ENCODE measurements around the gene HAPLN2. TPM values are rescaled to one million over a fixed set of nuclear protein-coding genes. Genes with fewer than 3 reads are reported as not detected.
"Not testable (repeated sequence)": the region's sequence is repeated elsewhere in the genome, so short reads cannot be mapped to it uniquely, and the experiment has no call there.

HAPLN2 gene
- total RNA-seq, 2 donors from 2014 or later: 0.35 TPM; not detected in 1

- no peaks in the 10 kb centered on the region for H3K9me3 ChIP-seq (ENCODE audit: control insufficient read depth, low read length, poor library complexity, severe bottlenecking)
- Mint-ChIP-seq H3K36me3 (ENCODE audit: low read depth) (no peaks in the 10 kb centered on the region), H3K4me3 (no peak overlapping the region), H3K4me1 (peaks cover 8% of the 10 kb centered on the region), H3K27me3 (no peaks in the 10 kb centered on the region), H3K27ac (no peak overlapping the region)
- no peak for DNase-seq
- no peak for ATAC-seq
Measured at GRCh38 chr1:156584813-156585212, 34.4 kb upstream of the HAPLN2 start.

- Mint-ChIP-seq H3K27ac (no peak overlapping the region), H3K27me3 (no peaks in the 10 kb centered on the region), H3K4me3 (no peak overlapping the region), H3K4me1 (peaks cover 7% of the 10 kb centered on the region), H3K36me3 (ENCODE audit: low read depth) (no peaks in the 10 kb centered on the region)
- DNase-seq (no peak), ATAC-seq (no peak)
- H3K9me3 ChIP-seq (ENCODE audit: control insufficient read depth, low read length, poor library complexity, severe bottlenecking): no peaks in the 10 kb centered on the region
Measured at GRCh38 chr1:156586323-156586722, 32.9 kb upstream of the HAPLN2 start.

- Mint-ChIP-seq H3K27ac (no peak overlapping the region), H3K27me3 (no peaks in the 10 kb centered on the region), H3K4me1 (peaks cover 7% of the 10 kb centered on the region), H3K36me3 (ENCODE audit: low read depth) (no peaks in the 10 kb centered on the region), H3K4me3 (no peak overlapping the region)
- H3K9me3 ChIP-seq (ENCODE audit: control insufficient read depth, low read length, poor library complexity, severe bottlenecking): no peaks in the 10 kb centered on the region
- DNase-seq (no peak), ATAC-seq (no peak)
Measured at GRCh38 chr1:156586892-156587477, 32.2 kb upstream of the HAPLN2 start.

GRCh38 chr1:156587927-156588326 is 31.3 kb upstream of the HAPLN2 start:
- not testable (repeated sequence) for H3K9me3 ChIP-seq (ENCODE audit: control insufficient read depth, low read length, poor library complexity, severe bottlenecking); H3K27me3 Mint-ChIP-seq; H3K36me3 Mint-ChIP-seq (ENCODE audit: low read depth); ATAC-seq; H3K27ac Mint-ChIP-seq; DNase-seq; H3K4me3 Mint-ChIP-seq; H3K4me1 Mint-ChIP-seq

- Mint-ChIP-seq H3K4me3 (no peak overlapping the region), H3K27ac (no peak overlapping the region), H3K36me3 (ENCODE audit: low read depth) (no peaks in the 10 kb centered on the region), H3K27me3 (no peaks in the 10 kb centered on the region), H3K4me1 (peaks cover 7% of the 10 kb centered on the region)
- no peaks in the 10 kb centered on the region for H3K9me3 ChIP-seq (ENCODE audit: control insufficient read depth, low read length, poor library complexity, severe bottlenecking)
- ATAC-seq: no peak
- no peak for DNase-seq
Measured at GRCh38 chr1:156589546-156589945, 29.7 kb upstream of the HAPLN2 start.

GRCh38 chr1:156590326-156591180 is 28.7 kb upstream of the HAPLN2 start:
- DNase-seq: no peak
- no peak for ATAC-seq
- Mint-ChIP-seq H3K27ac (peak overlapping the region; percentile 76), H3K27me3 (no peaks in the 10 kb centered on the region), H3K4me1 (peaks cover 14% of the 10 kb centered on the region), H3K4me3 (no peak overlapping the region), H3K36me3 (ENCODE audit: low read depth) (peaks cover 8% of the 10 kb centered on the region)
- no peaks in the 10 kb centered on the region for H3K9me3 ChIP-seq (ENCODE audit: control insufficient read depth, low read length, poor library complexity, severe bottlenecking)

GRCh38 chr1:156591181-156591431 is 28.1 kb upstream of the HAPLN2 start:
- Mint-ChIP-seq H3K4me1 (peaks cover 16% of the 10 kb centered on the region), H3K27me3 (no peaks in the 10 kb centered on the region), H3K4me3 (peak overlapping the region; percentile 85), H3K27ac (peak overlapping the region; percentile 76), H3K36me3 (ENCODE audit: low read depth) (peaks cover 8% of the 10 kb centered on the region)
- no peaks in the 10 kb centered on the region for H3K9me3 ChIP-seq (ENCODE audit: control insufficient read depth, low read length, poor library complexity, severe bottlenecking)
- ATAC-seq (peak; percentile 22), DNase-seq (no peak)

- peaks cover 8% of the 10 kb centered on the region for H3K36me3 Mint-ChIP-seq (ENCODE audit: low read depth)
- no peaks in the 10 kb centered on the region for H3K9me3 ChIP-seq (ENCODE audit: control insufficient read depth, low read length, poor library complexity, severe bottlenecking)
- H3K27me3 Mint-ChIP-seq: no peaks in the 10 kb centered on the region
- ATAC-seq (peak; percentile 97), DNase-seq (peak; percentile 56 to 73 (median 64))
- H3K4me1 Mint-ChIP-seq: peaks cover 16% of the 10 kb centered on the region
- H3K27ac Mint-ChIP-seq: peak within 1 kb of the TSS; percentile 76
- H3K4me3 Mint-ChIP-seq: peak within 1 kb of the TSS; percentile 85
Measured at GRCh38 chr1:156591432-156592157, 27.6 kb upstream of the HAPLN2 start, which contains the start of gene NAXE. TSS of gene NAXE (plus strand) at chr1:156591776. CDS start at chr1:156591805, 29 bp downstream.

- no peaks in the 10 kb centered on the region for H3K9me3 ChIP-seq (ENCODE audit: control insufficient read depth, low read length, poor library complexity, severe bottlenecking)
- no peak for DNase-seq
- no peak for ATAC-seq
- Mint-ChIP-seq H3K4me3 (peak overlapping the region; percentile 85), H3K36me3 (ENCODE audit: low read depth) (peaks cover 14% of the 10 kb centered on the region), H3K27ac (peak overlapping the region; percentile 76), H3K27me3 (no peaks in the 10 kb centered on the region), H3K4me1 (peaks cover 21% of the 10 kb centered on the region)
Measured at GRCh38 chr1:156592158-156592909, 26.9 kb upstream of the HAPLN2 start.

GRCh38 chr1:156592910-156593660 is 26.1 kb upstream of the HAPLN2 start:
- DNase-seq (no peak), ATAC-seq (no peak)
- H3K27ac Mint-ChIP-seq: peak overlapping the region; percentile 76
- H3K9me3 ChIP-seq (ENCODE audit: control insufficient read depth, low read length, poor library complexity, severe bottlenecking): no peaks in the 10 kb centered on the region
- peaks cover 14% of the 10 kb centered on the region for H3K36me3 Mint-ChIP-seq (ENCODE audit: low read depth)
- peaks cover 22% of the 10 kb centered on the region for H3K4me1 Mint-ChIP-seq
- H3K4me3 Mint-ChIP-seq: peak overlapping the region; percentile 85
- no peaks in the 10 kb centered on the region for H3K27me3 Mint-ChIP-seq

- Mint-ChIP-seq H3K4me3 (no peak overlapping the region), H3K4me1 (peaks cover 26% of the 10 kb centered on the region), H3K27ac (no peak overlapping the region), H3K36me3 (ENCODE audit: low read depth) (peaks cover 14% of the 10 kb centered on the region), H3K27me3 (no peaks in the 10 kb centered on the region)
- no peaks in the 10 kb centered on the region for H3K9me3 ChIP-seq (ENCODE audit: control insufficient read depth, low read length, poor library complexity, severe bottlenecking)
- DNase-seq: no peak
- ATAC-seq: no peak
Measured at GRCh38 chr1:156593661-156593989, 25.6 kb upstream of the HAPLN2 start.

GRCh38 chr1:156594190-156594589 is 25.0 kb upstream of the HAPLN2 start:
- Mint-ChIP-seq H3K4me3 (no peak overlapping the region), H3K4me1 (peaks cover 27% of the 10 kb centered on the region), H3K27me3 (no peaks in the 10 kb centered on the region), H3K27ac (no peak overlapping the region), H3K36me3 (ENCODE audit: low read depth) (peaks cover 14% of the 10 kb centered on the region)
- ATAC-seq (no peak), DNase-seq (no peak)
- H3K9me3 ChIP-seq (ENCODE audit: control insufficient read depth, low read length, poor library complexity, severe bottlenecking): no peaks in the 10 kb centered on the region
